CD4-positive, alpha-beta T cell treated with Interferon alpha-2 for 1 hour (primary cell): ENCODE results near the gene RIPK4.

Experiments
- DNase-seq, 2 donors: peaks; one replicate each; pipeline ENCODE4 v3.0.0-alpha.2; 2020 to 2022

Gene RIPK4

DNA sequence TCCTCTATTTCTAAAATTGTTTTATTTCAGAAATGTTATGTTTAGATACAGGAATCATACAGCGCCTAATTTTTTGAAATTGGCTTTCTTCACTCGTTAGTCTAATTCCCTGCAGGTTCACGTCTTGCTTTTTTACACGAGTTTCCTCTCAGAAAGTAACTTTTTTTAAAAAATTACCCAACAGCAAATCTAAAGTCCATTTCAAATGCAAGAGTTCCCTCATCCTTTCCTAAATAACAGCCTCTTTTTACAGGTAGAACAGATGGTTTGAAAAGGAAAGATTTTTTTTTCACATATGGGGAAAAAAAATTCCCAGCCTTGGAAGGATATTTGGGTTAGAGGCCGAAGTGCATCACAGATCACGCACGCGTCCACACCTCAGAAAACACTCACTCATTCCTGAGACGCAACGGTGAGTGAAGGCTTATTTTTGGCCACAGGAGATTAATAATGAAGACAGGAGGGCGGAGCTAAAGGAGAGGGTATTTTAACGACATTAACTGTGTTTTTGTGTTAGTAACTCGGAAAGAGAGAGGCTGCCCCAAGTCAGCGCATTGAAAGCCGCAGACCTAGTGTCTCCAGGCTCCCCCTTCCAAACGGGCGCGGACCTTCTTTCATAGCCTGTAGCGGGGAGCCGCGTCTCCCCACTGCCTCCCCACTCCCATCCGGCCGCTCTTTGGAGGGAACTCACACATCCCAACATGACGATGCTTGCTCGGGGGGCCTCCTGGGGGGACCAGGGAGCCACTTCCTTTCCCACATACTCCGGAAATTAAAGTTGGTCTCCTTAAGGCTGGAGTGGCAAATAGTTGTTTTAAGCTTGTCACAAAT lies 969 bp upstream of the RIPK4 start:
- DNase-seq: peak in 1 of 2 donors; percentile 12

DNA sequence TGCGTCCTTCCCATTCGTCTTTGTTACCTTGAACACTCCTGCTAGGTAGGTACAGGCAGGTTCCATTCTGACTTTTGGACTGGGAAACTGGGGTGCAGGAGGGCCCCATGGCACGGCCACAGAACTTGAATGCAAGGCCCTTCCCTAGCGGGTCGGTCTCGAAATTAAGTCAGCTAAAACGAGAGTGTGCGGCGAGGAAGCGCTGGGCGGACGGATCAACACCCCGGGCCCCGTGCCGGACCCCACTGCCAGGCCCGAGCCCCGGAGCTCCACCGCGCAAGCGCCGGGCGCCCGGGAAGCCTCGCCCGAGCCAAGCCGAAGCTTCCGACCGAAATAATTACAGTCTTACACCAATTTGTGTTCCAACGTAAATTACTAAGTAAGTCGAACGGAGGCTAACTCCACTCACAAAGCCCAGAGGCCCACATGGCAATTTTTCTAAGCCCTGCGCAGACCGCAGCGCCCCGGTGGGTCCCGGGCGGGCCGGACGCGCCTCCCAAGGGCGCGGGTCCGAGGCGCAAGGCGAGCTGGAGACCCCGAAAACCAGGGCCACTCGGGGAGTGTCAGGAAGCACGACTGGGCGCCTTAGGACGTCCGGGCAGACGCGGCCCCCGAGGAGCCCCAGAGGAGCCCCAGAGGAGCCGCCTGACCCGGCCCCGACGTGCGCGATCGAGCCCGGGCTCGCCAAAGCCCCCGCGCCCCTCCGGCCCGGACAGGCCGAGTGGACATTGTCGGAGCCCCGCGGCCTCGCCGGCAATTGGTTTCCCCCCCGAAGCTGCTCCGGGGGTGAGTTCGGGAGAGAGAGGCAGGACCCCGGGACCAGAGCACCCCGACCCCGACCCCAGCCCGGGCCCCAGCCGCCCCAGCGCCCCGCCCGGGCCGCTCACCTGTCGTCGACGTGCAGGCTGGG lies 624 bp downstream of the RIPK4 start:
- DNase-seq: no peak

- no peak for DNase-seq
These were observed 1.4 kb downstream of the RIPK4 start for GRCh38 chr21:41765420-41765821.

- no peak for DNase-seq
These were observed 2.1 kb downstream of the RIPK4 start for GRCh38 chr21:41764558-41765419.

- no peak for DNase-seq
These were observed 2.9 kb downstream of the RIPK4 start for GRCh38 chr21:41763996-41764395.

DNA sequence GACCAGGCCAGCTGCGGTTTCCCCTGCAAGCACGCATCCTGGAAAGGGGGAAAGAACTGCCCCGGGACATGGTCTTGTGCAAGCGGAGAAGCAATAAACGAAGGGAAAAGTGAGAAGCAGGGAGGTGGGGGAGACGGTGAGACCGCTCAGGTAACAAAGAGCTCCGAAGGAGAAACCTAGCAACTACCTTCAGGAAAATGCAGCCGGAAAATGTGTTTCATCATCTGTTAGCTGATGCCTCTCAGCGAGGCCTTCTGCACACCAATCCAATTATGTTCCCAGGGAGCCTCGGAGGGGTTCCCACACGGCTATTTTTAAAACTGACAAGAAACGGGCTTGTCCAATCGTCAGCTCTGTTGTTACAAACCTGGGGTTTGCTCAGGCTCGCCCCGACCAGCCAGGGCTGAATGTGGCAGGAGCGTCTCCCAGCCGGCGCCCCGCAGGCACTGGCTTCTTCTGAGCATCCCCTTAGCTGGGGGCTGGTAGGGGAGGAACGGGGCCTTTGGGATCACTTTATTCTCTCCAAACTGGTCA lies 3.4 kb downstream of the RIPK4 start:
- DNase-seq: no peak

DNA sequence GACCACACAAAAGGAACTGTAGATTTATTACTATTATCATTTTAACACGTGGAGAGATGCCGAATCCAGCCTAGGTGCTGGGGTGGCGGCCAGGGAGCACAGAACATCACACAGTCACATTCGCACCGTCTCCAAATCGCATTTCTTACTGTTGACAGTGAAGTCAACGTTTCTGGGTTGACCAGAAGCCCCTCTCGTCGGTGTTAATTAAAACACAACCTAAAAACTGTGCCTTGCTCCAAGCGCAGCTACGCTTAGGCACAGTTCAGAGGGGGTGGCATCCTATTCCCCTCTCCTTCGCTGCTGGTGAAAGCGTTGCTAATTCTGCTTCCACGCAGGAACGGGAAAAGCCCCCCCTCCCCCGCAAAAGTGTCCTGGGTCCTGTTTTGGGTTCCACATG lies 4.1 kb downstream of the RIPK4 start:
- DNase-seq: no peak

DNA sequence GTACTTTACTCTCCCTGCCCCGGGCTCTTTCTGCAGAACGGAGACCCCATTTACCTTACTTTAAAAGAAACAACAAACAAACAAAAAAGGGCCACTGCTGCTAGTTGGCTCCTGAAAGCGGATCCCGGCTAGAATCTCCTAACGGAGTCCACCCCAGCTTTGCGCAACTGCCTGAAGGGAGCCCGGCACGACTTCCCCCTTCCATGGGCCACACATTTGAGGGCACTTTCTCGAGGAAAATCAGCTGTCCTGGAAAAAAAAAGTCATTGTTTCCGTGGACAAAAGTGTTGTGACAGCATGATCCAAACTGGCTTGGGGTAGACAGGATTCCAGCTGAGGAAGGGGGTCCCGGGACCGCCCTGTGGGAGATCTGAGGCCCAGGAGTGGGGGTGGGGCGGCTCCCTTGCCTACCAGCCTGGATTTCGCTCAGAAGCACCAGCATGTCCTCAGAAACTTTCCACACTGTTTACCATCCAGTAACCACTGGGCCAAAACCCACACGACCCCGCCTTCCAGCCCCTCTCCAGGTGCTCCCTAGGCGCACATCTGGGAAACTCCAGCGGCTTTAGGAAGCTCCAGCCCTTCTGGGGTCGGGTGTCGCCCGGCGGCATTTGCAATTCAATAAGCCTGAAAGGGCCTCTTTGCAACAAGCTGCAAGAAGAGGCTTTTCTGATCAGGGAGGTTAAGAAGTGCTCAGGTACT lies 4.8 kb downstream of the RIPK4 start:
- DNase-seq: no peak

GRCh38 chr21:41761211-41761933 lies 5.5 kb downstream of the RIPK4 start:
- DNase-seq: peak in 1 of 2 donors; percentile 50

DNA sequence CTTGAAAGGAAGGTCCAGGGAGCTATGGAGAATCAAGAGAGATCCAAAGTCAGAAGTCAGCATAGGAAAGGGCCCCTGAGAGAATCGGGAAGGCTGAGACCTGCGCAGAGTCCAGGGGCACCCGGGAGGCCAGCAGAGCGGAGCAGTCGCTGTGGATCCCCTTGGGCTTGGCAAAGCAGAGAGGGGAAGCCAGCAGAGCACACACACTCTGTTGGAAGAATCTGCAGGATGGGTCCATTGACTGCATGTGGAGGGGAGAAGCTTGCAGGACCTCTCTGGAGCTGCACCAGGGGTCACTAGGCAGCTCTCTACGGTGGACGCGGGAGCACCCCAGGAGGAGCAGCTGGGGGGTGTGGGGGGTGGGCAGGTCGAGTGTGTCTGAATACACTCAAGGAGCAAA lies 6.4 kb downstream of the RIPK4 start:
- no peak for DNase-seq

GRCh38 chr21:41759926-41760325 lies 6.9 kb downstream of the RIPK4 start:
- no peak for DNase-seq

DNA sequence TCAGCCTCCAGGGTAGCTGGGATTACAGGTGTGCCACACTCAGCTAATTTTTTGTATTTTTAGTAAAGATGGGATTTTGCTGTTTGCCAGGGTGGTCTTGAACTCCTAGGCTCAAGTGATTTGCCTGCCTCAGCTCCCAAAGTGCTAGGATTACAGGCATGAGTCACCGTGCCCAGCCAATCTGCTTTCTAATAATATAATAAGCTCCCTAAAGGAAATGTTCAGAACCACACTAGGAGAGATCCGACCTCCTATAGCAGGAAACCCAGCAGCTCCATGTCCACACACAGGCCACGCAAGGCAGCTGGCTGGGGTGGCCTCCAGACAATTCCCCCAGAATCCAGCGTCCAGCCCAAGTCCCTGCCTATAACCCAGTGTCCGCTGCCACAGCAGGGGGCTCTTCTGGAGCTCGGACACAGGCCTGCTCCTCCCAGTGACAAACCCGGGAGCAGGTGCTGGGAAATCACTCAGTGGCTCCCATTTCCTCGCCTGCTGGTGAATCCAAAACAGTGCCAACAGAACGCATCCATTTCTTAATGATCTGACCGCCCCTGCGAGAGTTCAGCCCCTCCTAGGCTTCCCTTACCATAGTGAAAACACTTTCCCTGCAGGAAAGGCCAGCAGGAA lies 7.5 kb downstream of the RIPK4 start:
- DNase-seq: no peak

DNA sequence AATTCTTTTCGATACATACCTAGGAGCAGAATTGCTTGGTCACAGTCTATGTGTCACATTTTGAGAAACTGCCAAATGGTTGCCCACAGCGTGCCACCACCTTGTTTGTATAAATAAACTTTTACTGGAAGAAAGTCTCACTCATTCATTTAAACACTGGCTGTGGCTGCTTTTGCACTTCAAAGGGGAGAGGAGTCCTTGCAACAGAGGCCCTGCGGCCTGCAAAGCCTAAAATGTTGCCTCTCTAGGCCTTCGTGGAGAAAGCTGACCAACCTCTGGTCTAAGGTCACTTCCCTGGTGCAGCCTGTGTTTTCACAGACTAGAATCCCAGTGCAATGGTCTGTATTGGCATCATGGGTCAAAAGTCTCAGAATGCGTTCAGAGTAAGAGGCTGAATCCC lies 8.3 kb downstream of the RIPK4 start:
- DNase-seq: no peak

- DNase-seq: no peak
These were observed 10.7 kb downstream of the RIPK4 start for GRCh38 chr21:41755934-41756773.

DNA sequence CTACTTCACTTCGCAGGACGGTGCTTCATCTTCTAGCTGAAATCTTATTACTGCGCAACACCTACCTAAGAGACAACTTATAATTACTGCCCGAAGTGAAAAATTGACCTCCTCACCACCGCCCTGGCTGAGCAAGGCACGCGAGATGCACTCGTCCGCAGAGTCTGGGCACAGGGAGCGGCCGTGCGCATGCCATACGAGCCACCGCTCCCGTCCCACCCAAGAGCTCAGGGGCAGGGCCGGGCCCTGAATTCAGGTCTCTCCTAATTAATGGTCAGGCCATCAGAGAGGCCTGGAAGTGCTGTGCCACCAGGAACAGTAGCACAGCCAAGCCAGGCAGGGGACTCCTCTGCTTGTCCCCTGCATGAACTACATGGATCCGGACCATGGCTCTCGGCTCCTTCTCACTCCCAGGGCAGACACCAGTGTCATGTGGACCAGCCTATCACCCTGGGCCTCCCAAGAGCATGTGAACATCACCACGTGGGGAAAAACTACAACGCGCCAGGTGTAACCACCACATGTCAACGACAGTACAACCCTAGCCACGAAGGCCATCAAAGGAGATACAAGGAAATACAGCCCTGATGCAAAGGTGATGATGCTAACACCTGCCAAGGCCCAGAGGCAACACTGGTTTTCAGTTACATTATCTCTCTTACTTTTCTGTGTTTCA lies 11.5 kb downstream of the RIPK4 start:
- DNase-seq: no peak

DNA sequence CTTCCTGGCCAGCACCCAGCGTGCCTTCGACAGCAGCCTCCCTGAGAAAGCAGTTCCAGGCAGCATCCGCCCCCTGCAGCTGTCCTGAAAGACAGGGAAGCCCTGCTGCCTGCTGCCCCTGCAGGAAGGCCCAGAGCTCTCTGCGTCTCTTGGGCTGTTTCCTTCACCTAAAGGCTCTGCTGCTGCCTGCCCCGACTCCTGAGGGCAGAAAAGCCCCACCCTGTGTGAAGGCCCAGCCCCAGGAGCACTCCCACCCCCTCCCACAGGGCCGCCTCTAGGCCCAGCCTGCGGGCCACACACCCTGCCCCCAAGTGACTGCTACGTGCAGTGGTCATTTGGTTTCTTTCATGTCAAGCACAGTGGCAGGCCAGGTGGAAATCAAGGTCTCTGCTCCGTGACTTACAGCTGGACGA lies 12.4 kb downstream of the RIPK4 start:
- DNase-seq: no peak

GRCh38 chr21:41753006-41753898 lies 13.6 kb downstream of the RIPK4 start:
- no peak for DNase-seq

DNA sequence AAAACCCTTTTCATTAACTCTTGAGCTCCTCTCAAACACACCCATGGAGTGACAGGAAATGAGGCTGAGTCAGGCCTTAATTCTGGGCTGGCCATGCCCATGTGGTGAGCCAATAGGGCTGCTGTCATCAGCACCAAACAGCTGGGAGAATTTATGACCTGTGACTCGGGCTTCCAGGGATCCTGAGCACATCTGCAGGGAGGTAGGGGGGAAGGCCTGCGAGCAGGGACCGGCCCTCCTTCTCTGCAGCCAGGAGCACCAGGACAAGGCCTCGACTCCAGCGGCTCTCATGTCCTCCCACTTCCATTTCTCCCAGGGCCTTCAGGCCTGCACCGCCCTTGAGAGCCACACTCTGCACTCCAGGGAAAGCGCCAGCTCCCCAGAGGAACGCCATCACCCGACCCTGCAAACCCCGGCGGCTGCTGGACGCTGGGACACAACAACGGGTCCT lies 14.6 kb downstream of the RIPK4 start:
- DNase-seq: no peak
